K562 (cell line): Measurements from ENCODE around the gene ZNF8.

Source experiments
- FOXJ2 ChIP-seq: fragments of 200-800 bp; sonication (Bioruptor generic); IDR thresholded peaks from 2 replicates; pipeline ENCODE4 v1.6.1; 2016; ENCODE audit warnings: missing genetic modification characterization, missing compliant biosample characterization
- SOX6 ChIP-seq: fragments of 450-650 bp; IDR thresholded peaks from 2 replicates; pipeline ENCODE4 v1.6.1; 2014; ENCODE audit warnings: mild to moderate bottlenecking
- ZNF146 ChIP-seq: IDR thresholded peaks from one replicate; pipeline ENCODE4 v1.6.1; 2018; ENCODE audit warnings: missing compliant biosample characterization; ENCODE audit not compliant: unreplicated experiment
- ZNF224 ChIP-seq: sonication (generic); formaldehyde crosslinking; IDR thresholded peaks from 2 replicates; pipeline ENCODE4 v1.8.0; 2022; ENCODE audit warnings: mild to moderate bottlenecking, missing genetic modification reagents
- TF ChIP-seq, protein P1 (sequence below), 3 experiments: IDR thresholded peaks in 2 of 3; conservative IDR thresholded peaks in 1 of 3; 2 replicates each; pipeline ENCODE4 v1.5.1; 2011 to 2012; ENCODE audit warnings: low read length in 3 of 3, mild to moderate bottlenecking in 3 of 3, control low read depth in 2 of 3, improper control_type of control experiment in 1 of 3, inconsistent platforms in 1 of 3, low read depth in 1 of 3, mixed read lengths in 1 of 3, moderate library complexity in 1 of 3; ENCODE audit not compliant: insufficient read depth in 2 of 3

DNA sequence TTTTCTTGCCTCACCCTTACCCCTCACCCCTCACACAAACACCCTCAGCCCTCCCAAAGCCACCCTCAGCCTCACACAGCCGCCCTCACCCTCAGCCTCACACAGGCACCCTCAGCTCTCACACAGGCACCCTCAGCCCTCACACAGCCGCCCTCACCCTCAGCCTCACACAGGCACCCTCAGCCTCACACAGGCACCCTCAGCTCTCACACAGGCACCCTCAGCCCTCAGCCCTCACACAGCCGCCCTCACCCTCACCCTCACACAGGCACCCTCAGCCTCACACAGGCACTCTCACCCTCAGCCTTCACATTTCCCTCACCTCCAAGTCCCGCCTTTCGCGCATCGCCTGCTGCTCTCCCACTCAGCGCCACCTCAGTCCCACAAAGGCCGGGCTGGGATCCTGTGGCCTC lies 47.8 kb downstream of the ZNF8 start:
- TF ChIP-seq SOX6 (no peak), FOXJ2 (tag) (no peak), ZNF146 (no peak), ZNF224 (CRISPR knock-in tag) (no peak)
- TF ChIP-seq, protein P1, sequence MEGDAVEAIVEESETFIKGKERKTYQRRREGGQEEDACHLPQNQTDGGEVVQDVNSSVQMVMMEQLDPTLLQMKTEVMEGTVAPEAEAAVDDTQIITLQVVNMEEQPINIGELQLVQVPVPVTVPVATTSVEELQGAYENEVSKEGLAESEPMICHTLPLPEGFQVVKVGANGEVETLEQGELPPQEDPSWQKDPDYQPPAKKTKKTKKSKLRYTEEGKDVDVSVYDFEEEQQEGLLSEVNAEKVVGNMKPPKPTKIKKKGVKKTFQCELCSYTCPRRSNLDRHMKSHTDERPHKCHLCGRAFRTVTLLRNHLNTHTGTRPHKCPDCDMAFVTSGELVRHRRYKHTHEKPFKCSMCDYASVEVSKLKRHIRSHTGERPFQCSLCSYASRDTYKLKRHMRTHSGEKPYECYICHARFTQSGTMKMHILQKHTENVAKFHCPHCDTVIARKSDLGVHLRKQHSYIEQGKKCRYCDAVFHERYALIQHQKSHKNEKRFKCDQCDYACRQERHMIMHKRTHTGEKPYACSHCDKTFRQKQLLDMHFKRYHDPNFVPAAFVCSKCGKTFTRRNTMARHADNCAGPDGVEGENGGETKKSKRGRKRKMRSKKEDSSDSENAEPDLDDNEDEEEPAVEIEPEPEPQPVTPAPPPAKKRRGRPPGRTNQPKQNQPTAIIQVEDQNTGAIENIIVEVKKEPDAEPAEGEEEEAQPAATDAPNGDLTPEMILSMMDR (IDR thresholded peaks at IDR 0.05 in 2 of 3, conservative IDR thresholded peaks at IDR 0.05 in 1 of 3; ENCODE audit: insufficient read depth in 2 of 3, low read depth in 1 of 3, low read length in 3 of 3), result no peak
